ENCODE data around the gene NKX1-1.

- TF ChIP-seq CTCF (IDR thresholded peaks at IDR 0.05; ENCODE audit: borderline replicate concordance, extremely low read depth, low read length, poor library complexity, severe bottlenecking) (no peak), EZH2 (IDR thresholded peaks at IDR 0.05; ENCODE audit: borderline replicate concordance, low read depth, low read length, severe bottlenecking) (no peak)
Observed at GRCh38 chr4:1358421-1359143, 47.7 kb downstream of the NKX1-1 start.
